BE2C (cell line): Measurements from ENCODE around the gene HIVEP3.

ENCODE experiments used
- DNase-seq: peaks from one replicate; pipeline ENCODE4 v3.0.0-alpha.2; 2020
- H3K27me3 ChIP-seq: fragments of 250-450 bp; sonication (Bioruptor Pico); 2 replicates; pipeline ENCODE4 v1.5.1; 2020; ENCODE audit warnings: mild to moderate bottlenecking
- H3K36me3 ChIP-seq: fragments of 250-450 bp; sonication (Bioruptor Pico); 2 replicates; pipeline ENCODE4 v1.5.1; 2020; ENCODE audit warnings: mild to moderate bottlenecking
- H3K4me1 ChIP-seq: fragments of 250-450 bp; sonication (Bioruptor Pico); 2 replicates; pipeline ENCODE4 v1.5.1; 2020
- H3K4me3 ChIP-seq: 2 replicates; pipeline ENCODE4 v1.5.1; 2011; ENCODE audit warnings: low read depth, low read length
- H3K9me3 ChIP-seq: fragments of 250-450 bp; sonication (Bioruptor Pico); 2 replicates; pipeline ENCODE4 v1.5.1; 2020
- TF ChIP-seq, protein P1 (sequence below): IDR thresholded peaks from 2 replicates; pipeline ENCODE4 v1.5.1; 2012; ENCODE audit warnings: mild to moderate bottlenecking, low read depth, low read length

Gene HIVEP3

DNA sequence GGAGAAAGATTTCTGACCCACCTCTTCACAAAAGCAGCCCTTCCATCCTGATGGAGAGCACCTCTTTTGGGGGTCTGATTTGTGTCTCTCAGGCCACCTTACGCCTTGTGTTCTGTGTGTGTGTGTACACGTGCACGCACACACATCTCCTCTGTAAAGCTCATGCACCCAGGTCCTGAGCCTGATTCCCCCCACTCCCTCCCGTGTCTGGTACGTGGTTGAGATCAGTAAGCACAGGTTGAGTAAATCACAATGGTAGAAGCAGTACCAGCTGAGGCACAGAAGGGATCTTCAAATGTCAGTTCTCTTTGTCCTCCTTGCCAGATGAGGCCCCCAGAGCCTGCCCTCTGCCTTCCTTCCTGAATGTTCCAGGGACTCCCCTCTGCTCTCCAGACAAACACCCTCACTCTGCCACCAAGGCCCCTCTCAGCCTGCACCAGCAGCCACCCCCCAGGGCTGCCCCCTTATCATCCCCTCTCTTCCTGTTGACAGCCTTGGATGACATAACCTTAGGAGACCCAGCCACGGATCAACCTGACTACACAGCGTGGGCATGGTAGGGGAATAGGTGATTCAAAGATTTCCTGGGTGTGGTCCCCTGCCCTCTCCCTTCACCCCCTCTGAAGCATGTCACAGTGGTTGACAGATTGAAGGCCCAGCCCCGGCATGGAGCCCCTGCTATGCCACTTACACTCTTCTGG lies 112.8 kb downstream of the HIVEP3 start:
- Histone ChIP-seq H3K27me3 (no peaks in the 10 kb centered on the region), H3K36me3 (no peaks in the 10 kb centered on the region), H3K9me3 (no peaks in the 10 kb centered on the region), H3K4me3 (no peak overlapping the region), H3K4me1 (no peaks in the 10 kb centered on the region)
- TF ChIP-seq, protein P1, sequence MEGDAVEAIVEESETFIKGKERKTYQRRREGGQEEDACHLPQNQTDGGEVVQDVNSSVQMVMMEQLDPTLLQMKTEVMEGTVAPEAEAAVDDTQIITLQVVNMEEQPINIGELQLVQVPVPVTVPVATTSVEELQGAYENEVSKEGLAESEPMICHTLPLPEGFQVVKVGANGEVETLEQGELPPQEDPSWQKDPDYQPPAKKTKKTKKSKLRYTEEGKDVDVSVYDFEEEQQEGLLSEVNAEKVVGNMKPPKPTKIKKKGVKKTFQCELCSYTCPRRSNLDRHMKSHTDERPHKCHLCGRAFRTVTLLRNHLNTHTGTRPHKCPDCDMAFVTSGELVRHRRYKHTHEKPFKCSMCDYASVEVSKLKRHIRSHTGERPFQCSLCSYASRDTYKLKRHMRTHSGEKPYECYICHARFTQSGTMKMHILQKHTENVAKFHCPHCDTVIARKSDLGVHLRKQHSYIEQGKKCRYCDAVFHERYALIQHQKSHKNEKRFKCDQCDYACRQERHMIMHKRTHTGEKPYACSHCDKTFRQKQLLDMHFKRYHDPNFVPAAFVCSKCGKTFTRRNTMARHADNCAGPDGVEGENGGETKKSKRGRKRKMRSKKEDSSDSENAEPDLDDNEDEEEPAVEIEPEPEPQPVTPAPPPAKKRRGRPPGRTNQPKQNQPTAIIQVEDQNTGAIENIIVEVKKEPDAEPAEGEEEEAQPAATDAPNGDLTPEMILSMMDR = no peak
- no peak for DNase-seq

DNA sequence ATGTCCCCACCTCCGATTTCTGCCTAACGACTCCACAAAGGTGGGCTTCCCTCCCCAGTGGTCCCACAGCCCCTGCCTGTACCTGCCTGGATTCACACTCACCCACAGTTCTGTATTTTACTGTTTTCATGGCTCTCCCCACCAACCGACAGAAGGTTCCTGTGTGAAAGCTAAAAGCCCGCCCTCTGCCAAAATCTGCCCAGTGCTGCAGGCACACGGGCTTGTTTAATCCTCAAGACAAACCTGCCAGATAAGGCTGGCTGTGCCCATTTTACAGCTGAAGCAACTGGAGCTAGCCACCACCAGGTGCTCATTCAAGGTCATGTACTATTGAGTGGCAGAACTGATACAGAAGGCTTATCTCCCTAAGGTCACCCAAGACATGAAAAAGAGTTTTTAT lies 114.5 kb downstream of the HIVEP3 start:
- Histone ChIP-seq H3K4me1 (no peaks in the 10 kb centered on the region), H3K4me3 (no peak overlapping the region), H3K27me3 (no peaks in the 10 kb centered on the region), H3K36me3 (no peaks in the 10 kb centered on the region), H3K9me3 (no peaks in the 10 kb centered on the region)
- TF ChIP-seq, protein P1 = no peak
- no peak for DNase-seq

- Histone ChIP-seq H3K4me3 (no peak overlapping the region), H3K4me1 (no peaks in the 10 kb centered on the region)
Observed at GRCh38 chr1:41803656-41804055, 115.1 kb downstream of the HIVEP3 start.

DNA sequence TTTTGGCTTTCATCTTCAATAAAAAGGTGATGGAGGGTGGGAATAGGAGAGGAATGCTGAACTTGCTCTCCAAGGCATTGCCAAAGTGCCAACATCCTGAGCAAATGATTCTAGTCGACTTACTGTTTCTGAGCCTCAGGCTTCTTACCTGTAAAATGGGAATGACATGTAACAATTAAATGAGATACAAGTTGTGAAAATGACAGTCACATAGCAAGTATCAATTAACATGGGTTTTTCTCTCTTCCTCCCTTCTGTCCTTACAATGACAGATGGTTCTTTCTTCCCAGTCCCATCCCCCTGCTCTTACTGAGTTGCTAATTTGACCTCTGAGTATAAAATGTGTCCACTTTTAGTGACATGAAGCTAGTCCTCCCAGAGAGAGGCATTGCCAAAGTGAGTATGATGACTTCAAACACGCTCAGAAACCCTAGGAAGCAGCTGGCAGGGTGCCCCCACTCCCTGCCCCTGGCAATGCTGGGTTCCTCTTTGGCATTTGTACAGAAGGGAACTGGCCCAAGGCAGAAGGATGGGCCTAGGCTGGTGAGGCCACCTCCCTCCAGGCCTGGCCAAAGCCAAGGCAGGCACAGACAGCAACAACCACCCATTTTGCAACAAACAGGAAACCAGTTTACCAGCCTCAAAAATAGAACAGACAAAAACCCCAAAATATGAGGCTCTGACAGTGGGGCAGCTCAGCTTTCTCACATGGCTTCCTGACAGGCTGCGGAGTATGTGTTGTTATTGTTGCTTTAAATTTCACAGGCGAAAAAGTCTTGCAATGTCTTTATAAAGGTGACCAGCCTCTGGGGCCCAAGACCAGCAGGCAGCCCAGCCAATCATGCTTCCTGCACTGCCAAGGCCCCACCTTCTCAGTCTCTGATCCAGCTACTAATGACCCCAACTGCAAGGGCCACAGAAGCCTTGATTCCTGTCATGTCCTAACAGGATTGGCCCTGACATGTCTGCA lies 115.9 kb downstream of the HIVEP3 start:
- Histone ChIP-seq H3K4me1 (no peaks in the 10 kb centered on the region), H3K9me3 (no peaks in the 10 kb centered on the region), H3K27me3 (no peaks in the 10 kb centered on the region), H3K4me3 (no peak overlapping the region), H3K36me3 (no peaks in the 10 kb centered on the region)
- TF ChIP-seq, protein P1 = no peak
- DNase-seq = no peak

More at GRCh38 chr1:41803656-41804055, 115.1 kb downstream of the HIVEP3 start:
- TF ChIP-seq, protein P1 = no peak
- H3K36me3 ChIP-seq = no peaks in the 10 kb centered on the region
- H3K9me3 ChIP-seq = no peaks in the 10 kb centered on the region
- DNase-seq = no peak
- no peaks in the 10 kb centered on the region for H3K27me3 ChIP-seq

DNA sequence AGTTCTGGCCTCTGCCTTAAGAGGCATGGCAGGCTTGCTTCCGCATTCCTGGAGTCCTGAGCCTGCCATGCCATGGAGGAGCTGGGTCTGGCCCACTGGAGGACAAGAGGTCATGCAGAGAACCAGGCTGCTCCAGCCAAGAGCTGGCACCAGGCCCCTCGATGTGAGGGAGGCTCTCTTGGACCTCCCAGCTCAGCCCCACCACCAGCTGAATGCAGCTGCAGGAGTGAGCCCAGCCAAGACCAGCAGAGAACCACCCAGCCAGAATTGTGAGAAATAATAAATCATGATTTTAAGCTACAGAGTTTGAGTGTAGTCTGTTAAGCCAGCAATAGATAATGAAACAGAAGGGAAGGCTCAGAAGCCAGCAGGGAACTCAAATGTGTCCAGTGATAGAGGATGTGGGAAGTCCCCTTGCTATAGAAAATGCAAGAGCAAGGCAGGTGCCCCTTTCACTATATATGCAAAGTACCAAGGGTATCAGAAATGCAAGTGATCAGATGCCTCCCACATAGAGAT lies 118.4 kb downstream of the HIVEP3 start:
- H3K9me3 ChIP-seq = no peaks in the 10 kb centered on the region
- no peaks in the 10 kb centered on the region for H3K36me3 ChIP-seq
- TF ChIP-seq, protein P1 = no peak
- H3K27me3 ChIP-seq = no peaks in the 10 kb centered on the region
- no peak for DNase-seq
- no peaks in the 10 kb centered on the region for H3K4me1 ChIP-seq
- no peak overlapping the region for H3K4me3 ChIP-seq

- DNase-seq = no peak
- TF ChIP-seq, protein P1 = no peak
- no peaks in the 10 kb centered on the region for H3K27me3 ChIP-seq
- H3K9me3 ChIP-seq = no peaks in the 10 kb centered on the region
- no peaks in the 10 kb centered on the region for H3K36me3 ChIP-seq
- H3K4me3 ChIP-seq = no peak overlapping the region
- no peaks in the 10 kb centered on the region for H3K4me1 ChIP-seq
Observed at GRCh38 chr1:41799723-41800122, 119.0 kb downstream of the HIVEP3 start.
